ENCODE results near the gene DNAH11.

DNA sequence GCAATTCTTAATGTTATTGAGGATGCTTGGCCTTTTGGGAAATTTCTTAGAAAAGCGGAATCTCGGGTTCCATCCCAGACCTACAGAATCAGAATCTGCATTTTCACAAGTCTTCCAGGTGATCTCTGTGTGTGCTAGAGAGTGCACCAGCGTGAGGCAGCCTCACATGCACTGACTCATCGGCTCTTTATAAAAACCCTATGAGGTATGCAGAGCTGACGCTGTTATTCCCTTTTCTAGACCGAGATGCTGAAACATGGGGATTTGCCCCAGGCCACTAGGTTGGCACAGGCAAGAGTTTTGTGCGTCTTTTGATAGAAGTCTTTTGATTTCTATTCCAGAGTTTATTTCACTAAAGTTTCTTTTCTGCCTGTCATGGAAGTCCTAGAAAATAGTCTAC, 341.7 kb downstream of the DNAH11 start:
- TF ChIP-seq EP300 (IDR thresholded peaks at IDR 0.05; ENCODE audit: borderline replicate concordance in 1 of 2, low read depth in 2 of 2, low read length in 2 of 2) (no peak), EZH2 (IDR thresholded peaks at IDR 0.05; ENCODE audit: low read depth, low read length, severe bottlenecking) (no peak)
